Colonic mucosa (tissue), 4 donors: ENCODE results near the gene NCF2. TPM values are rescaled to one million over a fixed set of nuclear protein-coding genes. Genes with fewer than 3 reads are reported as not detected.

Source experiments
- DNase-seq: peaks from one replicate; pipeline ENCODE4 v3.0.0-alpha.2; 2020
- H3K27ac ChIP-seq: fragments of 200-600 bp; one replicate; pipeline ENCODE4 v1.8.0; 2021
- H3K27me3 ChIP-seq: fragments of 200-600 bp; one replicate; pipeline ENCODE4 v1.8.0; 2021
- H3K36me3 ChIP-seq: fragments of 200-600 bp; one replicate; pipeline ENCODE4 v1.8.0; 2021
- H3K4me1 ChIP-seq: fragments of 200-600 bp; one replicate; pipeline ENCODE4 v1.8.0; 2021; ENCODE audit warnings: mild to moderate bottlenecking
- H3K4me3 ChIP-seq: fragments of 200-600 bp; one replicate; pipeline ENCODE4 v1.8.0; 2021
- H3K9ac ChIP-seq, 2 donors: one replicate each; pipeline ENCODE4 v1.7.0; 2013; ENCODE audit warnings: control low read depth in 2 of 2, low read depth in 2 of 2, low read length in 2 of 2
- H3K9me3 ChIP-seq: fragments of 200-600 bp; one replicate; pipeline ENCODE4 v1.8.0; 2021
- CTCF ChIP-seq: fragments of 200-600 bp; IDR thresholded peaks from one replicate; pipeline ENCODE4 v1.8.0; 2022; ENCODE audit warnings: antibody characterized with exemption, mild to moderate bottlenecking
- intact Hi-C: fragments of 100-400 bp; cut with DNase I; formaldehyde crosslinking; loops from one replicate; pipeline ENCODE4 v1.14.1; 2022
- total RNA-seq, 2 donors: library from RNA; stranded (reverse); fragmentation: NEBNext Ultra II Directional in 1 of 2; extraction: Animal tissue kit (Norgen Biotek cat#: 25700) in 1 of 2; gene quantifications; one replicate each; pipeline ENCODE4 v1.2.1, GENCODE V29; 2021
- donor health status: healthy.
- donor health status: DM: no; HTN: no; CAD: no.
- donor health status: DM: no; HTN: no; CAD: no.

Gene NCF2
- total RNA-seq, 2 donors from 2014 or later = 2.5 to 9.1 TPM

GRCh38 chr1:183552891-183553290 lies 37.4 kb downstream of the NCF2 start:
- no peak for DNase-seq
- H3K9ac ChIP-seq = no peak overlapping the region
- intact Hi-C loops = no loop called here
- H3K27me3 ChIP-seq = no peaks in the 10 kb centered on the region
- no peaks in the 10 kb centered on the region for H3K4me1 ChIP-seq
- no peaks in the 10 kb centered on the region for H3K9me3 ChIP-seq
- H3K4me3 ChIP-seq = no peak overlapping the region
- H3K27ac ChIP-seq = no peak overlapping the region
- H3K36me3 ChIP-seq = no peaks in the 10 kb centered on the region
- no peak for TF ChIP-seq CTCF

GRCh38 chr1:183552441-183552840 lies 37.8 kb downstream of the NCF2 start:
- Histone ChIP-seq H3K9me3 (no peaks in the 10 kb centered on the region), H3K27ac (no peak overlapping the region), H3K36me3 (no peaks in the 10 kb centered on the region), H3K4me1 (no peaks in the 10 kb centered on the region), H3K9ac (no peak overlapping the region), H3K4me3 (no peak overlapping the region), H3K27me3 (no peaks in the 10 kb centered on the region)
- intact Hi-C loops = no loop called here
- TF ChIP-seq CTCF = no peak
- no peak for DNase-seq

- Histone ChIP-seq H3K4me3 (no peak overlapping the region), H3K27ac (no peak overlapping the region), H3K4me1 (no peaks in the 10 kb centered on the region), H3K9me3 (no peaks in the 10 kb centered on the region), H3K9ac (no peak overlapping the region), H3K36me3 (no peaks in the 10 kb centered on the region), H3K27me3 (no peaks in the 10 kb centered on the region)
- no peak for TF ChIP-seq CTCF
- no peak for DNase-seq
- intact Hi-C loops = no loop called here
These were observed 38.3 kb downstream of the NCF2 start for GRCh38 chr1:183551924-183552323.

- Histone ChIP-seq H3K36me3 (peaks cover 2% of the 10 kb centered on the region), H3K9ac (no peak overlapping the region), H3K4me1 (no peaks in the 10 kb centered on the region), H3K4me3 (no peak overlapping the region), H3K9me3 (no peaks in the 10 kb centered on the region), H3K27me3 (no peaks in the 10 kb centered on the region), H3K27ac (no peak overlapping the region)
- no peak for TF ChIP-seq CTCF
- DNase-seq = no peak
- intact Hi-C loops = no loop called here
These were observed 39.3 kb downstream of the NCF2 start for GRCh38 chr1:183550915-183551314.

GRCh38 chr1:183548116-183548515 lies 42.1 kb downstream of the NCF2 start:
- H3K9ac ChIP-seq = no peak overlapping the region
- no peak for TF ChIP-seq CTCF
- no peaks in the 10 kb centered on the region for H3K27me3 ChIP-seq
- H3K4me1 ChIP-seq = no peaks in the 10 kb centered on the region
- H3K27ac ChIP-seq = no peak overlapping the region
- no peaks in the 10 kb centered on the region for H3K9me3 ChIP-seq
- peaks cover 17% of the 10 kb centered on the region for H3K36me3 ChIP-seq
- intact Hi-C loops = loop anchor here (10.0 kb wide), 1 partner anchor 77 kb away; no protein-coding TSS in a partner anchor
- DNase-seq = no peak
- no peak overlapping the region for H3K4me3 ChIP-seq

- Histone ChIP-seq H3K36me3 (peaks cover 17% of the 10 kb centered on the region), H3K9ac (no peak overlapping the region), H3K9me3 (no peaks in the 10 kb centered on the region), H3K4me1 (no peaks in the 10 kb centered on the region), H3K27ac (no peak overlapping the region), H3K27me3 (no peaks in the 10 kb centered on the region), H3K4me3 (no peak overlapping the region)
- no peak for DNase-seq
- intact Hi-C loops = loop anchor here (10.0 kb wide), 1 partner anchor 78 kb away; no protein-coding TSS in a partner anchor
- TF ChIP-seq CTCF = no peak
These were observed 43.8 kb downstream of the NCF2 start for GRCh38 chr1:183546427-183546826.
